ENCODE results near the gene FBL. TPM values are rescaled to one million over a fixed set of nuclear protein-coding genes. Genes with fewer than 3 reads are reported as not detected.

Gene FBL
- total and polyA plus RNA-seq, 2 of the 13 experiments (the other 11 are each of a cell fraction or from before 2014, with no cell fraction given), result 153 to 468 TPM

DNA sequence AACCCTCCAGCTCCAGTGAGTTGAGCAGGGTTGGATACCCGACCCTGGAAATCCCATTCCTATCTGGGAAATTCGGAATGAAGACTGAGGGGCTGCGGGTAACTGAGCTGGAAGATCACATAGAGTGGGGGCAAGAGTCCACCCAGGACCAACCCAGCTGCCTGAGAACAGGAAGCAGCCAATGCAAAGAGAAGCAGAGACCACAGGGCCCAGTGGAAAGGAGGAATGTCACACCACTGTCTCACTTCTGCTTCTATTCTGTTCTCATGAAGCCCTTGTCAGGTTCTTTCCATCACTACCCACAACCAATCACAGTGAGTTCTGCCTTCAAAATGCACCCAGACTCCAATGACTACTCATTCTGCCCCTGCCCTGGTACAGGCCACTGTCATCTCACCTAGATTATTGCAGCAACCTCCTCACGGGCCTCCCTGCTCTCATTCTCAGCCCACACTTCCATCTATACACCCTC lies 27.5 kb downstream of the FBL start:
- TF ChIP-seq FOSL1 (CRISPR knock-in tag; IDR thresholded peaks at IDR 0.05; ENCODE audit: borderline replicate concordance), result no peak
- FAIRE-seq (no peak), ATAC-seq (no peak; the same call in 2 of the 3 replicates), DNase-seq (ENCODE audit: low spot score) (no peak)
- H4K20me1 ChIP-seq (ENCODE audit: insufficient read depth, low read length), result no peaks in the 10 kb centered on the region
- no peak overlapping the region for H2AFZ ChIP-seq (ENCODE audit: low read length)
- no peaks in the 10 kb centered on the region; a peak in 1 of 5 replicates for H3K27me3 ChIP-seq (ENCODE audit: control insufficient read depth in 1 of 2, insufficient read depth in 2 of 2, low read length in 2 of 2)
- H3K27ac ChIP-seq (ENCODE audit: extremely low read length, insufficient read depth, low read length), result no peak overlapping the region
- ChIA-PET CTCF (ENCODE audit: low intra/inter-chr PET ratio, low total read pairs) (no interaction called here), POLR2A (no interaction called here)
- no peak overlapping the region for H3K9ac ChIP-seq (ENCODE audit: insufficient read depth, low read depth, low read length)
- H3K4me1 ChIP-seq (ENCODE audit: insufficient read depth, low read length), result peaks cover 3% of the 10 kb centered on the region; the same call in 1 of the 2 replicates
- H3K4me3 ChIP-seq (replicated peaks in 1 of 3; ENCODE audit: insufficient read depth in 1 of 3, low read depth in 2 of 3, low read length in 3 of 3), result no peak overlapping the region
- H3K9me3 ChIP-seq (ENCODE audit: low read length), result no peaks in the 10 kb centered on the region
- whole genome bisulfite sequencing (ENCODE audit: low lambda C conversion rate), result 58% methylated on average over 4 of the region's 4 CpGs
- no peaks in the 10 kb centered on the region for H3K36me3 ChIP-seq (replicated peaks in 1 of 2; ENCODE audit: control insufficient read depth in 1 of 2, insufficient read depth in 2 of 2, low read length in 2 of 2)
- BruUV-seq (replicated peaks), result no TSS peak
- in situ Hi-C loops (cut with HindIII; ENCODE audit: extremely low pct_ligation_motif_present, low pct_unique_long_range_greater_than_20kb) (no loop called here), intact Hi-C loops (cut with micrococcal nuclease; ENCODE audit: unreplicated experiment) (no loop called here)
- H3K79me2 ChIP-seq (ENCODE audit: insufficient read depth, low read length), result no peaks in the 10 kb centered on the region
- no peak overlapping the region for H3K4me2 ChIP-seq (ENCODE audit: low read depth, low read length)

DNA sequence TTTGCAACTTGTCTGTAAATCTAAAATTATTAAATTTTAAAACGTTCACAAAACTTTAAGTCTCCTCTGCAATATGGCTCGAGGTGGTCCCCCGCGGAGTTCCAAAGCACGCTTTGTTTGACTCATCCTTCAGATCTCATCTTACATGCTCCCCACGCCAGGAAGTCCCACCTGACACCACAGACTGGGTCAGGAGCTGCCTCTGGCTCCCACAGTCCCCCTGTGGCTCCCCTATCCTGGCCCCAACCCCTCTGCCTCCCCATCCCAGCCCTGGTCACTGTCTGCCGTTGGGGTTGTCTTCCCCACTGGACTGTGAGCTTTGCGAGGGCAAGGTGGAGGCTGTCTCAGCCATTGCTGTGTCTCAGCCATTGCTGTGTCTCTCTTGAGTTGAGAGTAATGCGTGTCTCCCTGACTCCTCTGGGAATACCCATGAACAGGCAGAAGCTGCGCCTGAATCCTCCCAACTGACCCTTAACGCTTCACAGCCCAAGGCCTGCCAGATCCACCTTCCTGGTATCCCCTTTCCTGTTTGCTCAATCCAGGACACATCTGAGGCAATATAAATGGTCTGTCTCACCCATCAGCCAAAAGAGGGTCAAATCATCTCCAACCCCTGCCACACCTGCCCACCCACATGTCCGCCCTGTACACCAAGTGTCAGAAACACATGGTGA lies 28.2 kb downstream of the FBL start:
- TF ChIP-seq TGIF2 (CRISPR knock-in tag; IDR thresholded peaks at IDR 0.05) (no peak), ZNF446 (CRISPR knock-in tag; IDR thresholded peaks at IDR 0.05) (no peak), ZNF354B (CRISPR knock-in tag; IDR thresholded peaks at IDR 0.05) (no peak), SMAD9 (CRISPR knock-in tag; IDR thresholded peaks at IDR 0.05) (no peak), ASH2L (IDR thresholded peaks at IDR 0.05; ENCODE audit: insufficient read length, low read depth, low read length) (no peak)
- TF ChIP-seq, protein P1, sequence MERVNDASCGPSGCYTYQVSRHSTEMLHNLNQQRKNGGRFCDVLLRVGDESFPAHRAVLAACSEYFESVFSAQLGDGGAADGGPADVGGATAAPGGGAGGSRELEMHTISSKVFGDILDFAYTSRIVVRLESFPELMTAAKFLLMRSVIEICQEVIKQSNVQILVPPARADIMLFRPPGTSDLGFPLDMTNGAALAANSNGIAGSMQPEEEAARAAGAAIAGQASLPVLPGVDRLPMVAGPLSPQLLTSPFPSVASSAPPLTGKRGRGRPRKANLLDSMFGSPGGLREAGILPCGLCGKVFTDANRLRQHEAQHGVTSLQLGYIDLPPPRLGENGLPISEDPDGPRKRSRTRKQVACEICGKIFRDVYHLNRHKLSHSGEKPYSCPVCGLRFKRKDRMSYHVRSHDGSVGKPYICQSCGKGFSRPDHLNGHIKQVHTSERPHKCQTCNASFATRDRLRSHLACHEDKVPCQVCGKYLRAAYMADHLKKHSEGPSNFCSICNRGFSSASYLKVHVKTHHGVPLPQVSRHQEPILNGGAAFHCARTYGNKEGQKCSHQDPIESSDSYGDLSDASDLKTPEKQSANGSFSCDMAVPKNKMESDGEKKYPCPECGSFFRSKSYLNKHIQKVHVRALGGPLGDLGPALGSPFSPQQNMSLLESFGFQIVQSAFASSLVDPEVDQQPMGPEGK (CRISPR knock-in tag; IDR thresholded peaks at IDR 0.05), result no peak
- Histone ChIP-seq H3K79me2 (ENCODE audit: insufficient read depth, low read length) (no peaks in the 10 kb centered on the region), H3K4me3 (replicated peaks in 1 of 3; ENCODE audit: insufficient read depth in 1 of 3, low read depth in 2 of 3, low read length in 3 of 3) (no peak overlapping the region), H3K9me3 (ENCODE audit: low read length) (no peaks in the 10 kb centered on the region), H3K27me3 (ENCODE audit: control insufficient read depth in 1 of 2, insufficient read depth in 2 of 2, low read length in 2 of 2) (no peaks in the 10 kb centered on the region; a peak in 1 of 5 replicates), H3K4me1 (ENCODE audit: insufficient read depth, low read length) (no peaks in the 10 kb centered on the region), H4K20me1 (ENCODE audit: insufficient read depth, low read length) (no peaks in the 10 kb centered on the region), H3K9ac (ENCODE audit: insufficient read depth, low read depth, low read length) (no peak overlapping the region), H3K36me3 (replicated peaks in 1 of 2; ENCODE audit: control insufficient read depth in 1 of 2, insufficient read depth in 2 of 2, low read length in 2 of 2) (no peaks in the 10 kb centered on the region), H3K27ac (ENCODE audit: extremely low read length, insufficient read depth, low read length) (no peak overlapping the region), H2AFZ (ENCODE audit: low read length) (no peak overlapping the region), H3K4me2 (ENCODE audit: low read depth, low read length) (no peak overlapping the region)
- intact Hi-C loops (cut with micrococcal nuclease; ENCODE audit: unreplicated experiment) (no loop called here), in situ Hi-C loops (cut with HindIII; ENCODE audit: extremely low pct_ligation_motif_present, low pct_unique_long_range_greater_than_20kb) (no loop called here)
- no TSS peak for BruUV-seq (replicated peaks)
- POLR2A ChIA-PET, result no interaction called here
- WGBS (ENCODE audit: low lambda C conversion rate), result 69% methylated on average over 10 of the region's 12 CpGs
- CTCF ChIA-PET (ENCODE audit: low intra/inter-chr PET ratio, low total read pairs), result no interaction called here
- FAIRE-seq, result no peak
- no peak for ATAC-seq
- DNase-seq (ENCODE audit: low spot score), result no peak
